Sigmoid colon (tissue), 4 donors: ENCODE results near the gene TBXAS1.

Source experiments
- CTCF ChIP-seq, 4 experiments: fragments of 450-650 bp in 3 of 4; fragments of 200-600 bp in 1 of 4; IDR thresholded peaks; one replicate each; pipeline ENCODE4 v1.5.1; 2016 to 2019; ENCODE audit warnings: antibody characterized with exemption in 4 of 4, mild to moderate bottlenecking in 3 of 4, moderate library complexity in 2 of 4
- EP300 ChIP-seq, 4 donors: sonication (generic); formaldehyde crosslinking; IDR thresholded peaks; one replicate each; pipeline ENCODE4 v1.6.1; 2017; ENCODE audit warnings: antibody characterized with exemption in 4 of 4
- POLR2A ChIP-seq, 2 donors: fragments of 450-650 bp; IDR thresholded peaks; one replicate each; pipeline ENCODE4 v1.6.1; 2016; ENCODE audit warnings: antibody characterized with exemption in 2 of 2, mild to moderate bottlenecking in 2 of 2, moderate library complexity in 2 of 2
- POLR2AphosphoS5 ChIP-seq, 4 donors: sonication (generic); formaldehyde crosslinking; IDR thresholded peaks; one replicate each; pipeline ENCODE4 v1.6.1; 2017; ENCODE audit warnings: antibody characterized with exemption in 4 of 4

- TF ChIP-seq CTCF (IDR thresholded peaks at IDR 0.05) (no peak), POLR2A (IDR thresholded peaks at IDR 0.05) (no peak), POLR2AphosphoS5 (IDR thresholded peaks at IDR 0.05) (no peak), EP300 (IDR thresholded peaks at IDR 0.05) (no peak)
Measured at GRCh38 chr7:140023728-140024127, 194.7 kb downstream of the TBXAS1 start.
